HG02981 (cell line): ENCODE results near the gene CEP57L1.

Experiments used
- ATAC-seq: cut with Tn5 transposase; IDR thresholded peaks from one replicate; pipeline ENCODE4 v1.9.1; 2021; ENCODE audit warnings: mild to moderate bottlenecking, moderate library complexity; ENCODE audit not compliant: unreplicated experiment

Gene CEP57L1

GRCh38 chr6:109095036-109095834 lies at the start of gene CEP57L1:
CEP57L1 (plus strand) TSS chr6:109095507; CDS start chr6:109145222, 49,715 bp downstream.
- peak; percentile 66 for ATAC-seq

- ATAC-seq, result no peak
These were observed 47.1 kb upstream of the CEP57L1 start for GRCh38 chr6:109048176-109048575.

- ATAC-seq, result no peak
These were observed 46.5 kb upstream of the CEP57L1 start for GRCh38 chr6:109048670-109049415.

- no peak for ATAC-seq
These were observed 45.3 kb upstream of the CEP57L1 start for GRCh38 chr6:109050012-109050411.

GRCh38 chr6:109050447-109051102 lies 44.7 kb upstream of the CEP57L1 start:
- no peak for ATAC-seq

GRCh38 chr6:109051301-109052017 lies 43.8 kb upstream of the CEP57L1 start:
- ATAC-seq, result no peak

- ATAC-seq, result no peak
These were observed 43.2 kb upstream of the CEP57L1 start for GRCh38 chr6:109052018-109052651.

- ATAC-seq, result no peak
These were observed 42.5 kb upstream of the CEP57L1 start for GRCh38 chr6:109052852-109053251.

GRCh38 chr6:109053336-109053735 lies 42.0 kb upstream of the CEP57L1 start:
- ATAC-seq, result no peak

- ATAC-seq, result no peak
These were observed 39.5 kb upstream of the CEP57L1 start for GRCh38 chr6:109055771-109056235.

- ATAC-seq, result no peak
These were observed 38.6 kb upstream of the CEP57L1 start for GRCh38 chr6:109056661-109057060.

- no peak for ATAC-seq
These were observed 36.7 kb upstream of the CEP57L1 start for GRCh38 chr6:109058620-109059019.

- ATAC-seq, result no peak
These were observed 36.2 kb upstream of the CEP57L1 start for GRCh38 chr6:109059153-109059552.

- ATAC-seq, result no peak
These were observed 35.7 kb upstream of the CEP57L1 start for GRCh38 chr6:109059571-109060021.

GRCh38 chr6:109060571-109060970 lies 34.7 kb upstream of the CEP57L1 start:
- no peak for ATAC-seq

- no peak for ATAC-seq
These were observed 33.1 kb upstream of the CEP57L1 start for GRCh38 chr6:109062216-109062615.

- ATAC-seq, result no peak
These were observed 32.4 kb upstream of the CEP57L1 start for GRCh38 chr6:109062767-109063352.

GRCh38 chr6:109069746-109070145 lies 25.6 kb upstream of the CEP57L1 start:
- no peak for ATAC-seq

- no peak for ATAC-seq
These were observed 24.0 kb upstream of the CEP57L1 start for GRCh38 chr6:109071125-109071917.
